Measurements from ENCODE around the gene ABLIM3. TPM values are rescaled to one million over a fixed set of nuclear protein-coding genes. Genes with fewer than 3 reads are reported as not detected.

Gene ABLIM3
- total and polyA plus RNA-seq, 2 of the 8 experiments (the other 6 are each of a cell fraction or from before 2014, with no cell fraction given), result 0.36 to 0.56 TPM

DNA sequence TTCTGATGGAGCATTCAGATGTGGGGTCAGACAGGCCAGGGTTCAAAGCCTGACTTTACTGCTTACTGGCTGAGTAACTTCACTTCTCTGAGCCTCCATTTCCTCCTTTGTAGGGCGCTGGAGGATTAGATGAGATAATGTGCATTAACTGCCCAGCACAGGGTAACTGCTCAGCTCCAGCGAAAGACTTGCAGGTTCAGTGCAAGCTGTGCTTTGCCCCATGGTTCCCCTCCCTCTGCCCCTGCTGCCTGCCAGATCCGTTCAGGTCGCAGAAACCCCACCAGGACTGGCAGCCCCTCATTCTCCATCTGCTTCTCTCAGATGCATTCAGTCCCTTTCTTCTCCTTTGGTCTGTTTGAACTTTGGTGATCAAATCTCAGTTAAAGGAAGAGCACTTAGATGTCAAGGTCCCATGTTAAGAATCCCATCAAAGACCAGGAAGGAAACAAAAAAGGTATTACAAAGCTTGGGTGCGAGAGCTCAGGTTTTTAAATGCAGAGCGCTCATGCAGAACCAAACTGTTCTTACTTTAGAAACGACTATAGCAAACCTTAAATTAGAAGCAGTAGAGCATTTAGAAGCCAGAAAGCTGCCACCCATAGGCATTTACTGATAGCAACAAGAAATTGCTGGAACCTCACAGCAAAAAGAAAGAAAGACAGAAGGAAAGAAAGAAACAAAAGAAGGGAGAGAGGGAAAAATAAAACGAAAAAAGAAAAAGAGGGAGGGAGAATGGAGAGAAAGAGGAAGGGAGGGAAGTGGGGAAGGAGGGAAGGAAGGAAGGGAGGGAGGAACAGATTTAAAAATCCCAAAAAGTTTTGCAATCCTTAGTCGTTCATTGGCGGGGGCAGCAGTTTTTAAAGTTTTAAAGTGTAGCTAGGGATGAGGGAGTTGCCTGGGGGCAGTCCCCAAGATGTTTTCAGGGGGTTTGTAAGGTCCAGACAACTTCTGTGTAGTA, 153.9 kb downstream of the ABLIM3 start:
- no peak overlapping the region for H2BK20ac ChIP-seq (ENCODE audit: low read length)
- TF ChIP-seq KDM5A (IDR thresholded peaks at IDR 0.05; ENCODE audit: low read length), result no peak
- H3K56ac ChIP-seq (replicated peaks; ENCODE audit: insufficient read length, low read depth, low read length), result no peak overlapping the region
- H3K9me3 ChIP-seq (ENCODE audit: insufficient read depth in 2 of 2, low read depth in 1 of 2, low read length in 1 of 2), result no peaks in the 10 kb centered on the region
- no peak for DNase-seq (ENCODE audit: low read depth in 1 of 2, low spot score in 2 of 2)
- no peak overlapping the region for H3K4me2 ChIP-seq (ENCODE audit: insufficient read depth in 1 of 2, low read depth in 2 of 2, low read length in 2 of 2)
- H2AK5ac ChIP-seq (ENCODE audit: low read depth, low read length), result no peak overlapping the region
- 69 to 92% methylated on average over 1 to 10 of the region's 10 CpGs for WGBS, 2 experiments (ENCODE audit: extremely low coverage in 1 of 2, insufficient coverage in 1 of 2, insufficient read length in 1 of 2, insufficient replicate concordance in 2 of 2, low coverage in 1 of 2, low lambda C conversion rate in 2 of 2, missing lambda C conversion rate in 1 of 2)
- no peaks in the 10 kb centered on the region for H3K79me2 ChIP-seq (ENCODE audit: control insufficient read depth in 1 of 2, insufficient read depth in 2 of 2, low read length in 2 of 2)
- H4K91ac ChIP-seq (replicated peaks; ENCODE audit: insufficient read length, low read length), result no peak overlapping the region
- H2BK5ac ChIP-seq (ENCODE audit: low read depth, low read length), result no peak overlapping the region
- H4K5ac ChIP-seq (ENCODE audit: insufficient read length, low read depth, low read length), result no peak overlapping the region
- H2BK15ac ChIP-seq (ENCODE audit: low read length), result no peak overlapping the region
- peak overlapping the region; percentile 38; the same call in 1 of the 2 replicates for H3K18ac ChIP-seq (ENCODE audit: extremely low read depth, low read length)
- no peaks in the 10 kb centered on the region for H3K79me1 ChIP-seq (ENCODE audit: low read depth, low read length)
- no peak overlapping the region for H3K9ac ChIP-seq (replicated peaks in 1 of 4; ENCODE audit: extremely low read depth in 1 of 4, low read depth in 3 of 4, low read length in 3 of 4)
- no peaks in the 10 kb centered on the region for H3K27me3 ChIP-seq (replicated peaks in 1 of 4; ENCODE audit: control insufficient read depth in 3 of 4, extremely low read depth in 1 of 4, insufficient read depth in 3 of 4, low read length in 3 of 4)
- 0 out of 2 replicates have a peak overlapping the region, but pooled peaks have one; percentile 8 for H2AFZ ChIP-seq (ENCODE audit: low read length)
- H3K14ac ChIP-seq (ENCODE audit: insufficient read length), result no peak overlapping the region
- H4K8ac ChIP-seq (ENCODE audit: extremely low read depth, insufficient read depth, low read length), result no peak overlapping the region
- FAIRE-seq, result no peak
- no peak overlapping the region for H3K23ac ChIP-seq (ENCODE audit: insufficient read length)
- no peak overlapping the region for H3K27ac ChIP-seq (ENCODE audit: low read depth, low read length)
- no peaks in the 10 kb centered on the region for H4K20me1 ChIP-seq (replicated peaks in 1 of 2; ENCODE audit: control insufficient read depth in 1 of 2, insufficient read depth in 2 of 2, low read length in 2 of 2)
- no peak overlapping the region for H3K4me3 ChIP-seq (ENCODE audit: extremely low read depth in 1 of 4, insufficient read depth in 2 of 4, low read depth in 3 of 4, low read length in 4 of 4)
- peaks cover 0 to 6% (median 2%) of the 10 kb centered on the region in 4 experiments; a peak in 3 of 7 replicates for H3K4me1 ChIP-seq (replicated peaks in 1 of 4; ENCODE audit: control insufficient read depth in 3 of 4, insufficient read depth in 4 of 4, low read length in 3 of 4)
- H2BK120ac ChIP-seq (replicated peaks; ENCODE audit: low read depth, low read length), result no peak overlapping the region
- no peak overlapping the region for H3K4ac ChIP-seq (replicated peaks; ENCODE audit: insufficient read length, low read depth, low read length)
- H3K23me2 ChIP-seq (ENCODE audit: low read depth, low read length), result no peaks in the 10 kb centered on the region
- no peak overlapping the region for H2BK12ac ChIP-seq (ENCODE audit: low read depth, low read length)
- ChIA-PET CTCF (ENCODE audit: partially characterized antibody) (interaction anchor here (0.6 to 2.1 kb wide), 10 partner anchors 9 to 672 kb away, joined by 3 to 8 read pairs (median 3); no protein-coding TSS in a partner anchor), POLR2A (ENCODE audit: partially characterized antibody) (interaction anchor here (0.5 to 1.1 kb wide), 3 partner anchors 11 to 57 kb away, joined by 3 to 5 read pairs (median 4); partner anchors contain the start of gene GRPEL2)
- H3K36me3 ChIP-seq (ENCODE audit: control insufficient read depth in 2 of 4, insufficient read depth in 4 of 4, low read length in 3 of 4), result no peaks in the 10 kb centered on the region
